Pancreas (tissue), 10 donors: Measurements from ENCODE around the gene SPDYE3. TPM values are rescaled to one million over a fixed set of nuclear protein-coding genes. Genes with fewer than 3 reads are reported as not detected.
A peak's percentile ranks its signal among the peaks of the same experiment; 100 is the strongest.
"Not testable (repeated sequence)": the region's sequence is repeated elsewhere in the genome, so short reads cannot be mapped to it uniquely, and the experiment has no call there.

Experiments
- ATAC-seq, 4 donors: fragments of 200-7000 bp; cut with Tn5 transposase; one replicate each; pipeline versions ENCODE4 v1.8.0 to v1.9.1; 2020; ENCODE audit warnings: mild to moderate bottlenecking in 4 of 4, moderate library complexity in 4 of 4
- DNase-seq, 6 donors: peaks; one replicate each; pipeline ENCODE4 v3.0.0-alpha.2; 2020
- FAIRE-seq: peaks from 2 replicates; lab custom pipeline; 2012; peaks lifted over from hg19 to GRCh38; lab: Jason Lieb, UNC
- H3K27ac ChIP-seq, 4 donors: fragments of 200-600 bp; sonication (generic); 1 replicate in 3 of 4; 2 replicates in 1 of 4; pipeline versions ENCODE4 v1.5.0 to v1.8.0; 2020
- H3K27me3 ChIP-seq, 4 donors: fragments of 200-600 bp; one replicate each; pipeline ENCODE4 v1.8.0; 2021
- H3K36me3 ChIP-seq, 3 donors: fragments of 200-600 bp; sonication (generic) in 1 of 3; one replicate each; pipeline versions ENCODE4 v1.5.0 to v1.8.0; 2020 to 2021
- H3K4me1 ChIP-seq, 3 donors: fragments of 200-600 bp; one replicate each; pipeline ENCODE4 v1.8.0; 2021
- H3K4me3 ChIP-seq, 4 donors: fragments of 200-600 bp; sonication (generic) in 2 of 4; one replicate each; pipeline versions ENCODE4 v1.5.0 to v1.8.0; 2020 to 2021
- H3K9me3 ChIP-seq, 4 donors: fragments of 200-600 bp; one replicate each; pipeline ENCODE4 v1.8.0; 2021
- CTCF ChIP-seq, 4 donors: fragments of 200-600 bp; sonication (generic) in 3 of 4; IDR thresholded peaks; one replicate each; pipeline versions ENCODE4 v1.5.0 to v1.8.0; 2021; ENCODE audit warnings: antibody characterized with exemption in 4 of 4
- WGBS, 2 donors: extraction: QIAGEN DNeasy Blood & Tissue Kit; methylation state at CpG; one replicate each; pipeline ENCODE4 v1.1.7; 2013; 5-methylcytosine and 5-hydroxymethylcytosine counted together
- intact Hi-C, 3 donors: fragments of 100-400 bp; cut with DNase I; formaldehyde crosslinking; loops; one replicate each; pipeline versions ENCODE4 v1.11.1 to v1.14.2; 2022
- polyA plus RNA-seq, 2 donors: library from polyadenylated mRNA; stranded (reverse); fragments of 200-250 nt; gene quantifications; one replicate each; pipeline ENCODE4 v1.2.3, GENCODE V29; 2013
- total RNA-seq, 6 donors: library from RNA; stranded (reverse); fragmentation: NEBNext Ultra II Directional in 4 of 6; extraction: Animal tissue kit (Norgen Biotek cat#: 25700) in 4 of 6; gene quantifications; one replicate each; pipeline versions ENCODE4 v1.2.1 to v1.2.4, GENCODE V29; 2021 to 2023
- donor health status: healthy with polysubstance abuse.
- donor health status: DM: no; HTN: no; CAD: no; lungs with moderate emphysema.
- donor health status: DM: no; HTN: no; CAD: no.
- donor health status: control.
- donor health status: control.
- donor health status: Bipolar disorder and iron deficiency.
- donor health status: DM: yes; HTN: yes; CAD: no.
- donor health status: DM: no; HTN: no; CAD: no.
- donor health status: DM: no; HTN: no; CAD: no.
- donor health status: DM: yes; HTN: yes; CAD: no.

The SPDYE3 gene
- total and polyA plus RNA-seq, 8 donors, result 0.08 to 0.09 TPM; not detected in 6

- H3K27ac ChIP-seq, result peak overlapping the region; percentile 31 to 84 (median 58)
Measured at GRCh38 chr7:100269306-100270045, 38.0 kb upstream of the SPDYE3 start.

GRCh38 chr7:100270046-100270918, 37.2 kb upstream of the SPDYE3 start:
- FAIRE-seq, H3K4me1 ChIP-seq, H3K36me3 ChIP-seq, H3K9me3 ChIP-seq, intact Hi-C loops, H3K27me3 ChIP-seq: not testable (repeated sequence)
- peak in 5 of 6 donors; percentile 18 to 57 (median 45) for DNase-seq
- H3K27ac ChIP-seq, result peak overlapping the region; percentile 31 to 84 (median 58)
- peak; percentile 42 to 63 (median 50) for ATAC-seq
- WGBS, 2 donors, result 7 to 15% methylated on average over 14 to 16 of the region's 23 CpGs
- H3K4me3 ChIP-seq, result peak overlapping the region; percentile 7 to 64 (median 47)

More at GRCh38 chr7:100269306-100270045, 38.0 kb upstream of the SPDYE3 start:
- H3K27me3 ChIP-seq, H3K9me3 ChIP-seq, FAIRE-seq, H3K4me1 ChIP-seq, H3K36me3 ChIP-seq, intact Hi-C loops: not testable (repeated sequence)
- DNase-seq (peak in 5 of 6 donors; percentile 32 to 66 (median 56)), ATAC-seq (peak; percentile 29 to 66 (median 46))
- peak overlapping the region in 2 of 4 donors; percentile 13 to 64 for H3K4me3 ChIP-seq
- WGBS, 2 donors, result 43 to 44% methylated on average over 14 of the region's 14 CpGs

GRCh38 chr7:100270941-100271593, 36.4 kb upstream of the SPDYE3 start:
- H3K9me3 ChIP-seq, intact Hi-C loops, DNase-seq, FAIRE-seq, H3K27me3 ChIP-seq, H3K36me3 ChIP-seq, H3K4me1 ChIP-seq: not testable (repeated sequence)
- ATAC-seq, result peak in 3 of 4 donors; percentile 17 to 24 (median 20)
- peak overlapping the region; percentile 35 to 64 (median 54) for H3K4me3 ChIP-seq
- WGBS, 2 donors, result 1% methylated on average over 24 to 29 of the region's 29 CpGs
- peak overlapping the region in 2 of 4 donors; percentile 70 to 72 for H3K27ac ChIP-seq

- no peak for FAIRE-seq
- intact Hi-C loops, result no loop called here
- H3K36me3 ChIP-seq, result no peaks in the 10 kb centered on the region
- H3K9me3 ChIP-seq, result no peaks in the 10 kb centered on the region
- peak overlapping the region in 3 of 4 donors; percentile 0 to 72 (median 55) for H3K27ac ChIP-seq
- ATAC-seq, result peak; percentile 81 to 90 (median 88)
- no peaks in the 10 kb centered on the region for H3K27me3 ChIP-seq
- WGBS, 2 donors, result 0 to 2% methylated on average over 74 to 101 of the region's 101 CpGs
- peak overlapping the region; percentile 35 to 64 (median 54) for H3K4me3 ChIP-seq
- H3K4me1 ChIP-seq, result no peaks in the 10 kb centered on the region
- peak in 2 of 4 donors; percentile 10 to 25 for TF ChIP-seq CTCF (IDR thresholded peaks at IDR 0.05)
- peak; percentile 97 to 100 (median 98) for DNase-seq
Measured at GRCh38 chr7:100271716-100272537, 35.6 kb upstream of the SPDYE3 start.

- H3K4me1 ChIP-seq, ATAC-seq, FAIRE-seq, H3K9me3 ChIP-seq, H3K27me3 ChIP-seq, H3K36me3 ChIP-seq, intact Hi-C loops: not testable (repeated sequence)
- peak in 2 of 6 donors; percentile 27 to 36 for DNase-seq
- peak overlapping the region; percentile 35 to 64 (median 54) for H3K4me3 ChIP-seq
- 40 to 47% methylated on average over 11 of the region's 11 CpGs for WGBS, 2 donors
- peak overlapping the region in 3 of 4 donors; percentile 0 to 72 (median 55) for H3K27ac ChIP-seq
Measured at GRCh38 chr7:100272538-100272902, 35.0 kb upstream of the SPDYE3 start.

- H3K9me3 ChIP-seq, result no peaks in the 10 kb centered on the region
- no peak overlapping the region for H3K27ac ChIP-seq
- no peaks in the 10 kb centered on the region for H3K4me1 ChIP-seq
- FAIRE-seq (no peak), DNase-seq (no peak), ATAC-seq (no peak)
- no peaks in the 10 kb centered on the region for H3K36me3 ChIP-seq
- 82 to 92% methylated on average over 1 of the region's 1 CpG for WGBS, 2 donors
- intact Hi-C loops, result no loop called here
- H3K4me3 ChIP-seq, result no peak overlapping the region
- no peaks in the 10 kb centered on the region for H3K27me3 ChIP-seq
- no peak for TF ChIP-seq CTCF (IDR thresholded peaks at IDR 0.05)
Measured at GRCh38 chr7:100275120-100275519, 32.4 kb upstream of the SPDYE3 start.

- H3K4me1 ChIP-seq, H3K27ac ChIP-seq, DNase-seq, ATAC-seq, intact Hi-C loops, H3K4me3 ChIP-seq, H3K9me3 ChIP-seq, FAIRE-seq, H3K27me3 ChIP-seq, H3K36me3 ChIP-seq: not testable (repeated sequence)
- 94 to 97% methylated on average over 6 of the region's 6 CpGs for WGBS, 2 donors
Measured at GRCh38 chr7:100276126-100276525, 31.4 kb upstream of the SPDYE3 start.

GRCh38 chr7:100282069-100282608, 25.4 kb upstream of the SPDYE3 start:
- FAIRE-seq, intact Hi-C loops, DNase-seq, H3K36me3 ChIP-seq, H3K9me3 ChIP-seq, H3K27ac ChIP-seq, H3K4me1 ChIP-seq, ATAC-seq, H3K27me3 ChIP-seq, H3K4me3 ChIP-seq: not testable (repeated sequence)
- WGBS, 2 donors, result 82% methylated on average over 3 of the region's 3 CpGs
